GM18873 (cell line): Measurements from ENCODE around the gene AASS.
A peak's percentile ranks its signal among the peaks of the same experiment; 100 is the strongest.

ENCODE experiments used
- ATAC-seq: cut with Tn5 transposase; IDR thresholded peaks from one replicate; pipeline ENCODE4 v1.9.1; 2021; ENCODE audit warnings: mild to moderate bottlenecking, moderate library complexity, moderate number of reproducible peaks; ENCODE audit not compliant: unreplicated experiment, low FRiP score

The AASS gene

GRCh38 chr7:122132341-122132740, 11.7 kb downstream of the AASS start:
- no peak for ATAC-seq

GRCh38 chr7:122123746-122124145, 20.3 kb downstream of the AASS start:
- ATAC-seq, result no peak

DNA sequence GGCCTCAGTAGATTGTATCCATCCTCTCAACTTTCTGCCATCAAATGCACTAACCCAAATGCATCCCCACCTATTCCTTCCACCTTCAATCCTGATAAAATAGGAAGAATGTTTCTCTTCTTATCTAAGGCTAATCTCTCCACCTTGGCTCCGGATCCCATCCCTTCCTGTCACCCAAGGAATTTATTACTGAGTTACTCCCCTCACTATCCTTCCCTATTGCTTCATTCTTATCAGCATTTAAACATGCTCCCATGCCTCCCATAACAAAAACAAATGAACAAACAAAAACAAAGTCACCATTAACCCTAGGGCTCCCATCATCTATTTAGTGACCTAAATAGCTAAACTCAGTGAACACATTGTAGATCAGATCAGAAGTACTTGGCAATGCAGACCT, 25.3 kb downstream of the AASS start:
- no peak for ATAC-seq

- no peak for ATAC-seq
These were observed 41.0 kb downstream of the AASS start for GRCh38 chr7:122103064-122103463.

DNA sequence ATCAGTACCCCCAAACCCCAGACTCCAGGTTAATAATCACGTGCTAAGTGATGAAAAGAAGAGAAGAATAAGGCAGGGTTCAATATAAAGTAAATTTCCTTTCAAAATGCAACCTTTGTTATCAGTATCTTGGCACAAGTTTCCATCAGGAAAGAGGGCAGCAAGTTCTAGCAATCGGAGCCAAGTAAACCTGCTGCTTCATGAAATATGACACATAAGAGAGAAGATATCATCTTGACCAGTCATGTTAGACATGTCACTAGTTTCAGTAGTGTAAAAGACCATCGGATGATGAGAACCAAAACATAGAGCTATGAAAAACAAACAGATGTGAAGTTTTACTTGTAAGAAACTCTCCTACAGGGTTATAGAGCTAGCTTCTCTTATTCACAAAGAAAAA, 44.0 kb downstream of the AASS start:
- ATAC-seq, result no peak

GRCh38 chr7:122095642-122096041, 48.4 kb downstream of the AASS start:
- no peak for ATAC-seq

DNA sequence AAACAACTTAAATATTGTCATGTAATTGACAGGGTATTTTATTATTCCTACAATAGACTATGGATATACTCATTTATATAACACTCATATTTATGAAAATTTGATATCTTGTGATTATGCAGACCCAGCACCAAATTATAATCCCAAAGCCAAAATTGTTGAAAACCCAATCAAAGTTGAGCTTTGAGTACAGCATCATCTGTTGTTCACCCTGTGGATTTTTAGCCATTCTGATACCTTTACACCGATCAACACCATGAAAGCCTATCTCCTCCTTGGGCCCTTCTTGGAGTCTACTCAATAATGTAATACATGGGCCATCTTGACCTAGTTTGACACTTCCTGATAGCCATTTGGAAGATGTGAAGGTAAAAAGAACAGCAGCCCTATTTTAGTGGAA, 49.5 kb downstream of the AASS start:
- ATAC-seq, result no peak

DNA sequence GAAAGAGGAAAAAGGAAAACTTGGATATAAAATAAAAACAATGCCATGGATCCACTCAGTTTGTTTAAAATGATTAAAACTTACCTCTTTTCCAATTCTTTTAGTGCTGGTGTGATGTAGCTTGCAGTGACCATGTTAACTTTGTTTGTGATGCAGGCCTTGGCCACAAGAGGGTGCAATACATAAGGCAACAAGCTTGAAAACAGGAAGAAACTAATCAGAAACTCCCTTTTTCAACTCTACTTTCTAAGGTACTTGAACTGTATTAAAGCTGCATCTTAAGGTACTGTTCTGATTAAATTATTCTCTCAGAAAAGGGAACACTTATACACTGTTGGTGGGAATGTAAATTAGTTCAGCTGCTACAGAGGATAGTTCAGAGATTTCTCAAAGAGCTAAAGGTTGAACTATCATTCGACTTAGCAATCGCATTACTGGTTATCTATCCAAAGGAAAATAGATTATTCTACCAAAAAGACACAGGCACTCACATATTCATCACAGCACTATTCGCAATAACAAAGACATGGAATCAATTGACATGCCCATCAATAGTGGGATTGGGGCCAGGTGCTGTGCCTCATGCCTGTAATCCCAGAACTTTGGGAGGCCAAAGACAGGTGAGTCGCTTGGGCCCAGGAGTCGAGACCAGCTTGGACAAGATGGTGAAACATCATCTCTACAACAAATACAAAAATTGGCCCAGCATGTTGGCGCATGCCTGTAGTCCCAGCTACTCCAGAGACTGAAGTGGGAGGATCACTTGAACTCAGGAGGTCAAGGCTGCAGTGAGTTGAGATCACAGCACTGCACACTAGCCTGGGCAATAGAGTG, 50.9 kb downstream of the AASS start:
- ATAC-seq, result peak; percentile 95

GRCh38 chr7:122082670-122083069, 61.4 kb downstream of the AASS start:
- no peak for ATAC-seq

DNA sequence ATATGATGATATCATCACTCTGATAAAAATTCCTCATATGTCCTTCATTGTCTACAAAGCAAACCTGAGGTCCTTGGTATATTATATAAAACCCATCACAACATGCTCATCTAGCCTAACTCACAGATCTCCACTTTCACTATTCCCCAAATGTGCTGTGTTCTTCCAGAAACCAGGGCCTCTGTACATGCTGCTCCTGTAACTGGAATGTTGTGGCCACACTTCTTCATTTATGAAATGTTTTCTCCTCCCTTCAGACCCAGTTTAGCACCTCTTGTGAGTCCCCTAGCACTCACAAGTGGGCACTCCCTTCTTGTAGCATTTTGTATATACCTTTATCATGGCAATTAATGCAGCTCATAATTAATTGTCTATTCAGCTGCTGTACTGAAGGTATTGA, 61.9 kb downstream of the AASS start:
- ATAC-seq, result no peak

DNA sequence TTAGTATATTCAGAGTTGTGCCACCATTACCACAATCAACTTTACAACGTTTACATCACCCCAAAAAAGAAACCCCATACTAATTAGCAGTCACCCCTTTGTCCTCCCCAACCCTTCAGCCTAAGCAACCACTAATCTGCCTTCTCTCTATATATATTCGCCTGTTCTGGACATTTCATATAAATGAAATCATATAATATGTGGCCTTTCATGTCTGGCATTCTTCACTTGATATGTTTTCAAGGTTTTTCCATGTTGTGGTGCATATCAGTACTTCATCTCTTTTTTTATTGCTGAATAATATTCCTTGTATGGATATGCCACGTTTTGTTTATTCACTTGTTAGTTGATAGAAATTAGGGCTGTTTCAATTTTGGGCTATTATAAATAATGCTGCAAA, 70.4 kb downstream of the AASS start:
- ATAC-seq, result no peak

DNA sequence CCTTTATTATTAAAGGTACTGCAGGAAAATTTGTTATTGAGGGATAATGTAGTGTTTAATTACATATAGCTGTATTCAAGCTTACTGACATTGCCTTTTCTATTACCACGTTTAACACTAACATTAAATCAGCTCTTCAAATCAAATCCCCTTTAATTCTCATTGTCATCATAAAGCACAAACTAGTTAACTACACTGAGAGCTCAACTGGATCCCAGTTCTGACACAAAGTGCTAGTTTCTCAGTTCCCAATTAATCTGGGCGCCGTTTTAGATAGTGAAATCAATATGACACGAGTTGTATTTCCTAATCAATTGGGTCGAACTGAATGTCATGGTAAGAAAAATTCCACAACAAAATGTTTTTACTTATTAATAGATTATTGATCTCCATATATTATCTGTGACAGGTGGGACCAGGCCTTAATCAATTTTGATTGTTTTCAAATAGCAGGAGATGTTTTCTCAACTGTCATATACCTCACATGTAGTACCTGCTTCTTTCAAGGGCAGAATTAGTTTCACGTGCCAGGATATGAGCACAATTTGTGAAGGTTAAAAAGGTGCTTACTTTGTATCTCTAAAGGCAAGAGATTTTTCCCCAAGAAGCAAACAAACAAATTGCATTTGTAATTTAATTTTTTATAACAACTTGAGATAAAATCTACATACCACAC, 71.0 kb downstream of the AASS start:
- no peak for ATAC-seq

GRCh38 chr7:122072272-122072671, 71.8 kb downstream of the AASS start:
- ATAC-seq, result no peak

DNA sequence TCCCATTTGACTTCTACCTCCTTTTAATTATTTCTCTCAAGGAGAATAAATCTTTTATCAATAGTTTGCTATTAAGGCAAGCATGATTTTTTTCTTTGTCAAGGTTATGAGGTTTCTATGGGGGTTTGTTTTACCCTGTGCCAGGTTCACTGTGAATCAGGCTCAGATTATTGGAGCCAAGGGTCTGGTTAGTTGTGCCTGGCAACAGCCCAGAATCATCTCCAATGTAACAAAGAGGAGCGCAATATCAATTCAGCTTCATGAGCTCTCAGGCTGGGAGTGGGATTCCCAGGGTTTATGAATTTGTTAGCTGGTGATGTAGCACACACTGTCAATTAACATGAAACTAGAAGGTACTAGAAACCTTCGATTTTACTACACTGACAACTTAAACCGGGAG, 73.2 kb downstream of the AASS start:
- no peak for ATAC-seq

DNA sequence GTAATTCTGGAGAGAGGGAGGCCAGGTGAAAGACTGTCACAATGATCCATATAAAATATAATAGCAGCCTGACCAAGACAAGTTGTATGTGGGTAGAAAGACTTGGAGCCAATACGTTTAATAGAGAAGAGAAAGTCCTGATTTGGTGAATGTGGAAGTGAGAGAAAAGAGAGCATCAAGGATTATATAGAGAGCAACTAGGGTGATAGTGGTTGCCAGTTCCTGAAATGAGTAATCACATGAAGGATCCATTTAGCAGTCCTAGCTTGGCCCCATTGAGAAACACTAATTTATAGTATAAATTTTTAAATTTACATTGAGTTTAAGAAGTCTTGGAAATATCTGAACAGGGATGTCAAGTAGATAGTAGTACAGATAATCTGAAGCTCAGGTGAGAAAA, 74.0 kb downstream of the AASS start:
- ATAC-seq, result no peak

GRCh38 chr7:122068999-122069398, 75.0 kb downstream of the AASS start:
- no peak for ATAC-seq

DNA sequence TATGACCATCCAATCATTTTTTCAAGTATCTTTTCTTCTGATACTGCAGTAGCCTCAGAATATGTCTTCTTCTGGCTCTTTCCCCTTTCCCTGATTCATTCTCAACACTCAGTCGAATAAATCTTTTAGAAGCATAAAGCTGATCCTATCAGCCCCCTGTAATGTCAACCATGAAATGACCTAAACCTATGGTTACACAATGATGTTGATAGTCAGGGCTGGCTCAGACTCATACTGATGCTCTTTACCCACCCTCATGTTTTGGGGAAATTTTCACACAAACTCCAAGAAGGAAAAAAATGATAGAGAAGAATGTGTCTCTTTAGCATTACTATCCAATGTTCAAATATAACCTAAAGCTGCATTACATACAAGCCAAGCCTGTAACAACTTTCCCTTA, 76.0 kb downstream of the AASS start:
- no peak for ATAC-seq

- no peak for ATAC-seq
These were observed 77.0 kb downstream of the AASS start for GRCh38 chr7:122067077-122067476.

DNA sequence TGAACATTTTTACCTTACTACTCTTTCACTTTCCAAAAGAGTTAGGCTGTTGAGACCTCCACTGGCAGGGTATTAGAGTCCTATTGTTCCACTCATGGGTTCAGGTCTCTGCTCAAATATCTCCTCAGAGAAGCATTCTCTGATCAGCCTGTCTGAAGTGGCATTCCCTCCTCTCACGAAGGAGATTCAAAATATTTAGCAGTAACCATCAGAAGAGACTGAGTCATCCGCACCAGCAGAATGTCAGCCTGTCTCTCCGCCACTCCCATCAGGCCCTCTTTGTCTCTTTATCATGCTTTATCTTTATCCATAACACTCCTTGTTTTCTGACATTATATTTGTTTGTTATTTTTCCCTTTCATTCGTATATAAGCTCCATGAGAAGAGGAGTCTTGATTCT, 79.1 kb downstream of the AASS start:
- no peak for ATAC-seq

DNA sequence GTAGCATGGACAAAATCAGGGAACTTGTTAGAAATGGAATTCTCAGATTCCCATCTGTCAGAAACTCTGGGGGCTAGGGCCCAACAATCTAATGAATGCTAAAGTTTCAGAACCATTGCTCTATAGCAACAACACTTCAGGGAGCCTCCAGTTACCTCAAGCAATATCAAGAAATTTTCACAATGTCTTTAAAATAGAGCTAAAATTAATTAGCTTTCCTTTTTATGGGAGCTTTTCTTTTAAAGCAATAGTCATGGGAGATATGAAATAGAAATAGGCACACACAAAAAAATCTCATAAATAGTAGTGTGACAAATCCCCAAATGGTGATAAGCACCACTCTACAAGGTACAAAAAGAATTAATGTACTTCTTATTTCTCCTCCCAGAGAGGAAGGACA, 80.9 kb downstream of the AASS start:
- ATAC-seq, result no peak

DNA sequence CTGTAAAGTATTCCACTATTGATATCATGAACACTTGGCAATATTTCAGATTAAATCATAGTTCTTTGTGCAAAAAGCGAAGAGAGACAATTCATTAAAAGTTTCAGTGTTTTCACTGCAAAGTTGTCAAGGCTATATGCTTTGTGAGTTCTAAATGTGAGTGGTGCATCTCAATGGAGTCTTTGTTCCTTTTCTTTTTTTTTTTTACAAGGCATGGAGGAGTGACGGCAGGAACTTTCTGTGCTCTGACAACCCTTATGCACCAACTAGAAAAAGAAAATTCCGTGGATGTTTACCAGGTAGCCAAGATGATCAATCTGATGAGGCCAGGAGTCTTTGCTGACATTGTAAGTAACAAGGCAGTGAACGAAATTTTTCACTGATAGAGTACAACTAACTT, 84.5 kb downstream of the AASS start:
- no peak for ATAC-seq

DNA sequence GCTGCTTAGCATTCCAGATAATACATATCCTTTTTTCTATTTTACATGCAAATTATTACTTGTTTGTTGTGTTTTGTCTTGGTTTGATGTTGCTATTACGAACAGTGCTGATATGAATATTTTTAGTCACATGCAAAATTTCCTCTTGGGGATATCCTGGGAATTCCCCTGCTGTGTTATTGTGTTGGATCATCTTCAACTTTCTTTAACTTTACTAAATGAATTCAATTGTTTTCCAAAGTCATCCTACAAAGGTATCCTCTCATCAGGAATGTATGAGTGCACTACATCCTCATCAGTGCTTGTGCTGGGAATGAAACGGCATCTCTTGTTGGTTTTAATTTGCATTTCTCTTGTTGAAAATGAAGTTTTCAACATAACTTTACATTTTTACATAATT, 87.1 kb downstream of the AASS start:
- ATAC-seq, result no peak
